ENCODE measurements around the gene TTLL12.

Gene TTLL12

GRCh38 chr22:43212434-43212952 lies 25.6 kb upstream of the TTLL12 start:
- no peaks in the 10 kb centered on the region for H3K79me2 ChIP-seq (ENCODE audit: control insufficient read depth, low read length)
- H3K9me3 ChIP-seq (ENCODE audit: control insufficient read depth, insufficient read depth, low read length), result no peaks in the 10 kb centered on the region
- H4K20me1 ChIP-seq (ENCODE audit: control insufficient read depth, insufficient read depth, low read depth, low read length), result no peaks in the 10 kb centered on the region
- no peaks in the 10 kb centered on the region for H3K36me3 ChIP-seq (ENCODE audit: control insufficient read depth, low read length)
- TF ChIP-seq EZH2phosphoT487 (IDR thresholded peaks at IDR 0.05; ENCODE audit: borderline replicate concordance, low read length) (no peak), CTCF (IDR thresholded peaks at IDR 0.05; ENCODE audit: low read depth, low read length, poor library complexity, severe bottlenecking) (no peak)
- H3K4me1 ChIP-seq (ENCODE audit: control insufficient read depth, low read length), result no peaks in the 10 kb centered on the region
- H3K27me3 ChIP-seq (ENCODE audit: control insufficient read depth, low read length), result no peaks in the 10 kb centered on the region
- no peaks in the 10 kb centered on the region for H3F3A ChIP-seq (ENCODE audit: control insufficient read depth, insufficient read depth)
- H3K4me2 ChIP-seq (ENCODE audit: low read length), result no peak overlapping the region
- no peaks in the 10 kb centered on the region for H3K9me2 ChIP-seq (replicated peaks; ENCODE audit: control insufficient read depth, low read length)
- no peak overlapping the region for H3K4me3 ChIP-seq (ENCODE audit: low read length)
- no peak overlapping the region for H3K27ac ChIP-seq (ENCODE audit: low read depth, low read length)

- Histone ChIP-seq H3K36me3 (ENCODE audit: control insufficient read depth, low read length) (no peaks in the 10 kb centered on the region), H3K4me2 (ENCODE audit: low read length) (no peak overlapping the region), H3K27ac (ENCODE audit: low read depth, low read length) (no peak overlapping the region), H3K4me1 (ENCODE audit: control insufficient read depth, low read length) (no peaks in the 10 kb centered on the region), H3K79me2 (ENCODE audit: control insufficient read depth, low read length) (no peaks in the 10 kb centered on the region), H4K20me1 (ENCODE audit: control insufficient read depth, insufficient read depth, low read depth, low read length) (no peaks in the 10 kb centered on the region), H3K4me3 (ENCODE audit: low read length) (no peak overlapping the region), H3K9me2 (replicated peaks; ENCODE audit: control insufficient read depth, low read length) (no peaks in the 10 kb centered on the region), H3K27me3 (ENCODE audit: control insufficient read depth, low read length) (no peaks in the 10 kb centered on the region), H3F3A (ENCODE audit: control insufficient read depth, insufficient read depth) (no peaks in the 10 kb centered on the region), H3K9me3 (ENCODE audit: control insufficient read depth, insufficient read depth, low read length) (no peaks in the 10 kb centered on the region)
- no peak for TF ChIP-seq EZH2phosphoT487 (IDR thresholded peaks at IDR 0.05; ENCODE audit: borderline replicate concordance, low read length)
- no peak for TF ChIP-seq CTCF (IDR thresholded peaks at IDR 0.05; ENCODE audit: low read depth, low read length, poor library complexity, severe bottlenecking)
Observed at GRCh38 chr22:43211941-43212433, 25.1 kb upstream of the TTLL12 start.

- Histone ChIP-seq H3K27me3 (ENCODE audit: control insufficient read depth, low read length) (no peaks in the 10 kb centered on the region), H3K27ac (ENCODE audit: low read depth, low read length) (no peak overlapping the region), H3K4me3 (ENCODE audit: low read length) (no peak overlapping the region), H3K4me2 (ENCODE audit: low read length) (no peak overlapping the region), H3K9me3 (ENCODE audit: control insufficient read depth, insufficient read depth, low read length) (no peaks in the 10 kb centered on the region), H3K79me2 (ENCODE audit: control insufficient read depth, low read length) (no peaks in the 10 kb centered on the region), H3K4me1 (ENCODE audit: control insufficient read depth, low read length) (no peaks in the 10 kb centered on the region), H3F3A (ENCODE audit: control insufficient read depth, insufficient read depth) (no peaks in the 10 kb centered on the region), H4K20me1 (ENCODE audit: control insufficient read depth, insufficient read depth, low read depth, low read length) (no peaks in the 10 kb centered on the region), H3K36me3 (ENCODE audit: control insufficient read depth, low read length) (no peaks in the 10 kb centered on the region), H3K9me2 (replicated peaks; ENCODE audit: control insufficient read depth, low read length) (no peaks in the 10 kb centered on the region)
- no peak for TF ChIP-seq CTCF (IDR thresholded peaks at IDR 0.05; ENCODE audit: low read depth, low read length, poor library complexity, severe bottlenecking)
- TF ChIP-seq EZH2phosphoT487 (IDR thresholded peaks at IDR 0.05; ENCODE audit: borderline replicate concordance, low read length), result no peak
Observed at GRCh38 chr22:43210631-43211515, 23.9 kb upstream of the TTLL12 start.
